HG03457 (cell line): Measurements from ENCODE around the gene STK35.

ENCODE experiments used
- ATAC-seq: cut with Tn5 transposase; IDR thresholded peaks from one replicate; pipeline ENCODE4 v1.9.1; 2021; ENCODE audit warnings: moderate number of reproducible peaks; ENCODE audit not compliant: unreplicated experiment

Gene STK35

DNA sequence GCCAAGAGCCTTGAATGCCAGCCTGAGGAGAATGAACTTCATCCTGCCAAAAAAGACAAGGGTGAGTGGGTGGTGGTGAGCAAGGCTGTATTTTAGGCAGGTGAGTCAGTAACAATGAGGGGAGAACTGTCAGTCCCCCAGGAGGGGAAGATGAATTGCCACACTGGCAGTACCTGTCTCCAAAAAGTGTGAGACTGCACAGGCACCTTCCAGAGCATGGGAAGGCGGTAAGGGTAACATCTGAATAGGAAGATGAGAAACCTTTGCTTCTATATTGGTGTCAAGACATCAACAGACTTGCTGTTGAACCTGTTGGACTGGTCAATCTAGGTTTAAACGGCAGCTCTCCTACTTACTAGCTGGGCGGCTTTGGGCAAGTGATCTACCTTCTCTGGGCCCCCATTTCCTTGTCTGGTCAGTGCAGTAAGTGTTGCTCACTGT, 30.9 kb downstream of the STK35 start:
- ATAC-seq: no peak

DNA sequence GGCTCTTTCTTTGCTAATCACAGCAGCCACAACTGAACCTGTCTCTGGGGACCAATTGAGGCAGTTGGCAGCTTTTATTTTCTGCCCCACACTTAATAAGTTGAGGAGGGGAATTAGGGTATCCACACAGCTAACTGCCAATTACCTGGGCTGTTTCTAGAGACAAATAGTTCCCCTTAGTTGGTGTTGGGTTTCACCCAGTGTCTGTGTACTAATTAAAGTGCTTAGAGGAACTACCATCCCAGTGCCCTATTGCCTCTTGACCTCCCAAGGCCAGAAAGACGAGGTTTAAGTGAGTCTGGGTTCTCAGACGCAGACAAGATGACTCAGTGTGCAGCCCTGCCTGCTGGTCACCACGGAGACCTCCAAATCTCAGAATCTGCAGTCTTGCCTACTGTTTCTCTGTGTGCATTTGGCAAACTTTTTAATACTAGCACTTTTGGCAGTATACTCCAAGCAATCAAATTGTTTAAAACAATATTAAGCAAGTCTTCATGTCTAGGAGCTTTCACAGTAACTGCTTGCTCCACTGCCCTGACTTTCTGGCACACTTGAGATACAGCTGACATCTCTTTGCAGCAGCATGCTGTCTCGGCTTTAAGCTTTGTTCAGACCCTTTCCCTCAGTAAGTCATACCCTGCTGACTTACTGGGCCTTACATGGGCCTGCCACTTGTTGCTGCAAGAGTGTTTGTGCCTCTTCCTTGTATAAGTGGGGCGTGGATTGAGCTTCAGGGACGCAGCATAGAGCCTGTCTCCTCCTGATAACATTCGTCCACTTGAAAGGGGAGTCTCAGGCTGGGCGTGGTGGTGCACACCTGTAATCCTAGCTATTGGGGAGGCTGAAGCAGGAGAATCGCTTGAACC, 31.9 kb downstream of the STK35 start:
- ATAC-seq: no peak

DNA sequence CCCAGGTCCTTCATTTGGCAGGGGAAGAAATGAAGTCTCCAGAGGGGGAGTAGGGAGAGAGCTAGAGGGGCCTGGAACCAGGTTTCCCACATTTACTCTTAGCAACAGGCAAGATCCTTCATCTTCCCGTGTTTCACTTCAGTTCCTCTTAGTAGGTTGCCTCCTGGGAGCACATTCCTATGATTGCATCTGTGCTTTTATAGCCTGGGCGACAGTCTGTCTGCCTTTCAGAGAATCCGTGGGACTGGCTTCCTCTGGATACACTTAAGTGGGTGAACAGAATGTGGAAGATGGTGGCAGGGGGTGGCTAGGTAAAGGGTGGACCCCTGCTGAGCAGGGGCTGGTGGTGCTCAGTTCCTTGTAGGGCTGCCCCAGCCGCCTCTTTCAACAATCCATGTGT, 33.4 kb downstream of the STK35 start:
- no peak for ATAC-seq

DNA sequence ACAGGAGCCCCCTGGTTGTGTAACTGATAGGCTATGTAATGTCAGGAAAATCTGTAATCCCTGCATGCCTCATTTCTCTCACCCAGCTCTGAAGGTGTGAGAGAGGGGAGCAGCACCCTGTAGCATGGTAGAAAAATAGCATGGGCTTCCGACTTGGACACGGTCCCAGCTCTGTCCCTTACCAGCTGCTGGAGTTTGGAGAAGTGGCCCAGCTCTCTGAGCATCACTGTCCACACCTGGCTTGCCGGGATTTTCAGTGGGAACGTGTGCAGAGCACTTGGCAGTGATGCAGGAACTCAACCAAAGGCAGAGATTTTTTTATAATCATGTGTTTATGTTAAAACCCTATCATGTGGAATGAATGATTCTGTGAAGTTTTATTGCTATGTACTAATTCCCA, 34.6 kb downstream of the STK35 start:
- ATAC-seq: no peak

DNA sequence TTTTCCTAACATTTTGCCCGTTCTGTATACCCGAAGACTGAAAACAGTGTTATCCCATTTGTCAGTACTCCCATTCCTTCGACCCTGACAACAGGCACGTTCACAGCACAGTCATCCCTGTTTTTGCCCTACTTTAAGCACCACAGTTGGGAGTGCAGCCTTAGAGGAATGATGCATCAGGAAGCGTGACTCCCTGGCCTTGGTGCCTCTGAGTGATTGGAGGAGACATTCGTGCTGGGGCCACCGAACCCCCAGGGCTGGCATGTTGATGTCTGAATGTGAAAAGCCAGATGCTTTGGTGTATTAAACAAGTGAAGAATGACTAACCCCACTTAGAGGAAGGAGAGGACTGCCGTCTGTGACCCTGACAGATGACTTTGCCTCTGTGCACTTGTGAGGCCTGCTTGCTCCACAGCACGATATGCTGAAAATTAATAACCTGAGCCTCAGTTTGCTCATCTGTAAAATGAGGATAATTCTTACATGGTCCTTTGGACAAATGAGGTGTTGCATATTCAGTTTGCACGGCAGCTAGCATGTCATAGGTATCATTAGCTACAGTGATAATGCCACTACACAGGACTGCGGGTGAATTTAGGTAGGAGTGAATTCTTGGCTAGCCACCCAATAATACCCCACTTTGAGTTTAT, 36.0 kb downstream of the STK35 start:
- no peak for ATAC-seq

DNA sequence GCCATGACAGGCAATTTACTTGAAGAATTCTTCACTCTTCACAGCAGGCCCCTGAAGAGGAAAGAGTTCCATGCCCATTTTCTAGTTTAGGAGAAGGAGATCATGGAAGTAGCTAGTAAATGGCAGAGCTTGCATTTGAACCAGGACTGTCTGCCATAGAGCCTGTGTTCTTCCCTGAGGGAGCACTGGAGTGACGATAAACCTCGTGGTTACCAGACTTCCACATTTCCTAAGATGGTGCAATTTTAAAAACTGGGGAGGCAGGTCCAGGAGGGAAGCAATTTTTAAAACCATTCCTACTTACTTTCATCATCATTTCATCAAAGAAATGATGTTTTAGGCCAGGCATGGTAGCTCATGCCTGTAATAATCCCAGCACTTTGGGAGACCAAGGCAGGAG, 36.8 kb downstream of the STK35 start:
- ATAC-seq: no peak

DNA sequence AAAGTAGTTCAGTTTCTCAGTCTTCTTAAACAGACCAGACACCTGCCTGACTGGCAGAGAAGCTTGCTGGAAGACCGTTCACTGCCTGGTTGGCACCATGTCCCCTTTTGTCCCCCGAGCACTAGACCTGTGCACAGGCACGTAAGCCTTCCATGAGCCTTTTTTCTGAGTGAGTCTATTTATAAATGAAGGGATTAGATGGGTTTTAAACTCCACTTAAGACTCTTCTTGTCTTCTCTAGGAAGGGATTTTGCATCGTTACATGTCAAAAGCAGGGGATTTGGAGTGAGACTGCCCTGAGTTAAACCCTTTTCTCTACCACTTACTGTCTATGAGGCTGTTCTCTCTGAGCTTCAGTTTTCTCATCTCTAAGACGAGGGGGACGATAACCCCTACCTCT, 37.6 kb downstream of the STK35 start:
- ATAC-seq: no peak

DNA sequence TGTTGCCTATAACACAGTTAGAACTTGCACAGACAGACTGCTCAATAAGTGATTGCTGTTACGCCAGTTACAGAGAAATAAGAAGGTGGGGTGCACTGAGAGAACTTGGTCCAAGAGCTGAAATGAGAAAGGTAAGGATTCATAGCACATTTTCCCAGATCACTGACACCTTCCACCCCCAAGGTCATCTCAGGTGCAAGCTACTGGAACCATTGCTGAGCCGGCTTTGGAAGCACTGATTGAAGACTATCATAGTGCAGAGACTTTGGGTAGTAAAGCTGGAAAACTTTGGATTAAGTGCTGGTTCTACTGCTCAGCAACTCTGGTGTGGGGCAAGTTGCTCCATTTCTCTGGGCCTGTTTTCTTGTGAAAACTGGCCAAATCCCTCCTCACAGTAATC, 38.1 kb downstream of the STK35 start:
- no peak for ATAC-seq

DNA sequence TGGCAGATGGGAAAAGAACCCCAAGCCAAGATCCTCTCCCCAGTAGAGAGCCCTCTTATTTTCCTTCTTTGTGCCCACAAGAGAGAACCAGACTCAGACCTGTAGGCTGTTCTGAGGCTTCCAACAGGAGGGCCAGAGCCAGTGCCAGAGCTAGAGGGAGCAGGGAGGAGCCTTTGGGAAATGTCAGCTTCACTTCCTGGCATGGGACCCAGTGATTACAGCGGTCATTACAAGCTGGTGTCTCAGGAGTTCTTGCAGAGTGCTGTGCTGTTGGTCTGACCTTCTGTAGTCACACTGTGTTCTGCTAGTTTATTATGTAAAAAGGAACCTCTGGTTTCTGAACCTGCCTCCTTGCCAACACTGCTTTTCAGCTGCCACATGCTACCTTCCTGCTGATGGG, 38.9 kb downstream of the STK35 start:
- no peak for ATAC-seq

DNA sequence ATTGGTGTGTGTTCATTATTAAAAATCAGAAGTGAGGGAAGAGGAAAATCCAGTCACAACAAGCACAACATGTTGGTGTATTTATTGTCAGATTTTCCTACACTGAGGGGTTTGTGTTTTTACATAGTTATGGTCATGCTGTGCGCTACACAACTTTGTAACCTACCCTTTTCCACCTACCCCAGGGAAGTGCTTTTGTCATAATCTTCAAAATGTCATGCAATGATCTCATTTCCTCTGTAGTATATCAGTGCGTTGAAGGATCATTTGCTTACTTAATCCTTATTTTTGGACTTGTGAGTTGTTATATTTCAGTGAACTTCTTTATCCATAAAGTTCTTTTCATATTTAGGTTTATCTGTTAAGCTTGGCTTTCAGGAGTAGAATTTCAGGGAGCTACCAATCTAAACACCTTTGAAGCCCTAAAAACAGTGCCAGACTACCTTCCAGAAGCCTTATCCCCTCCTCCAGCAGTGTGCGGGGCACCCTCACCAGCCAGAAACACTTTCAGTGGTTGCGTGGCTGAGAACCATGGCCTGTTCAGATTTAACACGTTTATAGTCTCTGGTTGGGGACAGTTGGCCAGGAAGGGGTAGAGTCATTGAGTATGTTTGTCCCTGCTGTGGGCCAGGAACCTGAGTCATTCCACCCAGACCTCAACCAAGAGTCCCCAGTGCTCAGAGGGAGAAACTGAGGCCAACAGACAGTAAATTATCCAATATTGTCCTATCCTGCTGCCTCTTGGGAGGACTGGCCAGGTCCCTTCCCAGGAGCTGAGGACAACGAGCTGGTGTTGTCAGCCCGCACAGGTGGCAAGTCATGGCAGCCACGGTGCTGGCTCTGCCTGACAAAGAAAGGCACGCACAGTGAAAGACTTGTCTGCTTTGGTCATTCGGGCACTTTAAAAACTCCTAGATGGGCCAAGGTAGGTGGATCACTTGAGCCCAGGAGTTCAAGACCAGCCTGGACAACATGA, 40.3 kb downstream of the STK35 start:
- ATAC-seq: no peak

DNA sequence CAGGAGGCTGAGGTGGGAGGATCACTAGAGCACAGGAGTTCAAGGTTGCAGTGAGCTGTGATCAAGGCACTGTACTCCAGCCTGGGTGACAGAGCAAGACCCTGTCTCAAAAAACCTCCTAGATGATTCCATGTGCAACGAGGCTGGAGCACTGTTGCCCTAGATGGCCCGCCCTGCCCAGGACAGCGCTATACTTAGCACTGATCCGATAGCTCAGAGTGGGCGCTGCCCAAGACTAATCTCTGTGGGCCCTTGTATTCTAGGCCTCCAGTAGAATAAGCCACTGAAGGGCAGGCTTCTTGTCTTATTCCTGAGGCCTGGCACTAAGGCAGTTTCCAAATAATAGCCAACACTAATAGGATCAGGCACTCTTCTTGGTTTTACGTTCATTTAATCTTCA, 41.0 kb downstream of the STK35 start:
- no peak for ATAC-seq

DNA sequence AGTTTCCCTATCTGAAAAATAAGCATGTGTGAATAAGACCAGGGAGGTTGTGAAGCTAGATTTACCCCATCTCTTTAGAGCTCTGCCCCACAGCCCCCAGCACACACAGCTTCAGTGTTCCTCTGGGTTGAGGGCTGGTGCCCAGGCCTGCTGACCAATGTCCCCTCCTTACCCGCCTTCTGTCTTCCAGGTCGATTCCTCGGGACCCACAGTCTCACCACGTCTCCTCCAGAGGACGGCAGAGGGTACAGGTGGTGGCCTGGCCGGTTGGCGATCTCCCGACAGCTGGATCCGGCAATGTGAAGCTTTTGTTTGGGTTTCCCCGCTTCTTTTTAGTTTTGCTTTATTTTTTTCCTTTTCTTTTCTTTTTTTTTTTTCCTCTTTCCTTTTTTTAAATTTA, 42.0 kb downstream of the STK35 start:
- no peak for ATAC-seq

DNA sequence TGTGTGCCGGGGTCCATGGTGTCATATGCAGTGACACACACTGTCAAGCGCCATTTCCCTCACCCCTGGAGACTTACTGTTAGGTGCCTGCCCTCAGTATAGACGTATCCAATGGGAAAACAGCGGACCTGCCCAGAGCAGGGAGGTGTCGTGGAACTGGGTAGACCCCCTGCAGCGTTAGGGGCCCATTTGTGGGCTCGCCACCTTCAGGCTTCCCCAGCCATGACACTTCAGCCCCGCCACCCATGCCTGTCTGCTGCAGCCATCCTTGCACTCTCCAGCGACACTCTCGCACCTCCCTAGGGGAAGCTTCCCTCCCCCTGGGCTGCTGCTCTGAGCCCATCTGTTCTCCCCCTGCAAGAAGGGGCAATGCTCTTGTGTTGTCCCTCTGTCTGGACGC, 43.2 kb downstream of the STK35 start:
- ATAC-seq: no peak

DNA sequence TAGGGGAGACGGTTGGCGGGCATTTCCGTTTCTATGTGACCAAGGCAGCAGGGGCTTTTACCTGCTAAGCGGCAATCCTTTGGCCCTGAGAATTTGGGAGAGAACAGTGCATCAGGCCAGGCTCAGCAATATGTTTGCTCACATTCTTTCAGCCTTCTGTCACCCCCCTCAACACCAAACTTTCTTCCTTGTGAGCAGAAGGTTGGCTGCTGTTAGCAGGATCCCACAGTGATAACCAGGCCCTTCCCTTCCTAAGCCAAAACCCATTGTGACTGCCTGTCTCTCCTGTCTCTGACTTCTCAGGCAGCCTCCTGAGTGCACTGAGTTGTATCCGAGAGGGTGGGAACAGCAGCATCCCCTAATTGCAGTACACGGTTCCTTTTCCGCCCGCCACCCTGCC, 43.7 kb downstream of the STK35 start:
- no peak for ATAC-seq

DNA sequence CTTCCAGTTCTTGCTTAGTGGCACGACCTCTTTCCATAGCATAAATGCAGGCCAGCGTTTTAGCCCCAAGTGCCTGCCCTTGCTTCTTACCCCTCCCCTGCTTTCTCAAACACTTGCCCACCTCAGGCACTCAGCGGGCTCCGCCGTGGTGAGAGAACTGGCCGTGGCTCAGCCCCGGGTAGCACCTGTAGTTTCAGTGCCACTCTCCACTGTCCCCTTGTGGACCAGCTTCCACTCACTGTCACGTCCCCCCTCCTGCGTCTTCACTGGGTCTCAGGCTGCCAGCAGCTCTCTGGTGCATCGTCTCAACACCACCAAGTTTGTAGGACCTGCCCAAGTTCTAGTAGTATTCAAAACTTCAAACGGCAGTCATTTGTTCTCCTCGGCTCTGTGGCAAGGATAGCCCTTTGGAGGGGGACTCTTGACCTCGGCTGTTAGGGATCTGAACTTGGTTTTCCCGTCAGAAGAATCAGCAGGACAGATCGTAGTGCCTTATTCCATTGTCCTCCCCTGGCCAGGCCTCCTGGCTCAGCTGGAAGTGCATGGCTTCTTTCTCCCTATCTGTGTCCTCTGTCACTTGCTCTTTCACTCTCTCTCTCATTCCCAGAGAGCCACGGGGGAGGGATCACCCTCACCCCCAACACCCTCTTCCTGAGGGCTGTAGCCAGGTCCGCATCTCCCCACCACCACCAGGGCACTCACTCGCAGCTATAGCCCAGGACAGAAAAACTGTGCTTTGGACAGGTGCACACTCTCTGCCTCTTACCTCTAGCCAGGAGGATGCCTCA, 44.6 kb downstream of the STK35 start:
- ATAC-seq: no peak

DNA sequence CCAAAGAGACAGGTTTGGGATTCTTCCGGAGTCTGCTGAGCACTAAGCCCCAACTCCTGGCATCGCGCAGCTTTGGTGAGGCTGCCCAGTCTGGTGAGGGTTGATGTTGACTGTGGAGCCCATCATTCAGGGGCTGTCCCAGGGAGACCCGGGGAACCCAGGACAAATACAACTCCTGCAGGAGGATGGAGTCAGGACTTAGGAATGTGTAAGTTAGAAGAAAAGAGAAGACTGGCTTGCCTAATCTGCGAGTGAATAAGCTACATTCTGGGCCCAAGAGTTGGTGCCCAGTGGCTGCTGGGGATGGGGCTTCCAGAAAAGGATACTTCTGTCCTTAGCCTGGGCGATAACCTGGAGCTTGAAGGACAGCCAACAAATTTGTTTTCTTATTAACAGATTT, 47.9 kb downstream of the STK35 start:
- no peak for ATAC-seq

DNA sequence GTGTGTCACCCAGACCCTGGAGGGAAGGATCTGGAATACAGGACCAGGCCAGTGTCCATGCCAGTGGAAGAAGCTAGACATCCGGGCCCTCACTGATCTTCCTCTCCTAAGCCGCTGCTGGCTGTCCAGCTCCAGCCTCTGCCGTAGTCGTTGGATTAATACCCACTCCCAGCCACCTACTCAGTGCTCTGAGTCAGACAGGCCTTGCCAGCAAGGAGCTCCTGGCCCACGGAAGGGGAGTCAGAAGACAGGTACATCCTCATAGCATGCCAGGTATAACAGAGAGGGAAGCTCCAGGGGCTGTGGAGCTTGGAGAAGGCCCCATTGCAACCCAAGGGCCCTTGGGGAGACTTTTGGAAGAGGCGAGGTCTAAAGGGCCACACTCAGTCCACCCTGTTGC, 49.0 kb downstream of the STK35 start:
- no peak for ATAC-seq

DNA sequence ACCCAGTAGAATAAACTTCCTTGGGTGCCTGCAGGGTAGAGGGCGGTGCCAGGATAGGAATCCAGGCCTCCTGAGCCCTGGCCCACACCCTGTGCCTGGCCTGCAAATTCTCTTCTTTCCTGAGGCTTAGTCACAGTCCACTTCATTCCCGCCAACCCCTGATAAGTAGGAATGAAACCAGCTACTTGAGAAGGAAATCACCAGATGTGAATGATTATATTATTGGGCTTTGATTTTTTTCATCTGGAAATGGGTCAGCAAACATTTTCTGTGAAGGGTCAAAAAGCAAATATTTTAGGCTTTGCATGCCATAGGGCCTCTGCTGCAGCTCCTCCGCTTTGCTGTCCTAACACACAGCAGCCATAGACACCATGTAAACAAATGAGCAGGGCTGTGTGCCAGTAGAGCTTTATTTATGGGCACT, 50.2 kb downstream of the STK35 start:
- ATAC-seq: no peak

DNA sequence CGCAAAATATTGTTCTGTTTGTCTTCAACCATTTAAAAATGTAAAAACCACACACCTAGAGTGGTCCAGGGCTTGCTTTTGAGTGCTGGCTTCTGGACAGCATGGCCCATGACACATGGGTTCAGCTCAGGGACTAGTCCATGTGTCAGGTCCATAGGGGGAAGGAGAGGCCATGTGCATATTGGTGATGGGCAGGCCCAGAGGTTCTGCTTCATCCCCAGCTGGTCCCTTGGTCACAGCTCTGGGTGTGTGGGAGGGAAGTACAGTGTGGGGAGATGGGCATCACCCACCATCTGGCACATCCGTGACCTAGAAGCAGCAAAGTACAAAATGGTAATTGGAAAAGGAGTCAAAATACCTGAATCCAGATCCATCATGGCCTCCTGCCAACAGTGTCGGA, 50.7 kb downstream of the STK35 start:
- no peak for ATAC-seq

DNA sequence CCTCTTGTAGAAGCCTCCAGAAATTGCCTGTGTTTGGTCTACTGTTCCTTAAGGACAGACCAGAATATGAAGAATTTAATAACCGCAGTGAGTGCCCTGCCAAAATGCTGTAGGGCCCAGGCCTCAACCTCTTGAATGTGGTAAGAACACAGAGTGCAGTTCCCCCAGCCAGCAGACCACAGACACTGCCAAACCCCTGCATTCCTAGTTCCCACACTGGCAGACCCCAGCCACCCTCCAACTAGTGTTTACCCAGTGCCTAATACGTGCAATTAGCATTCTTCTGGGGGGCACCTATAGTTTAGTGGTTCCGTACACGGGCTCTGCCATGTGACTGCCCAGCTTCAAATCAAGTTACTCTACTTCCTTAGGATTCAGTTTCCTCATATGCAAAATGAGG, 51.7 kb downstream of the STK35 start:
- ATAC-seq: no peak

DNA sequence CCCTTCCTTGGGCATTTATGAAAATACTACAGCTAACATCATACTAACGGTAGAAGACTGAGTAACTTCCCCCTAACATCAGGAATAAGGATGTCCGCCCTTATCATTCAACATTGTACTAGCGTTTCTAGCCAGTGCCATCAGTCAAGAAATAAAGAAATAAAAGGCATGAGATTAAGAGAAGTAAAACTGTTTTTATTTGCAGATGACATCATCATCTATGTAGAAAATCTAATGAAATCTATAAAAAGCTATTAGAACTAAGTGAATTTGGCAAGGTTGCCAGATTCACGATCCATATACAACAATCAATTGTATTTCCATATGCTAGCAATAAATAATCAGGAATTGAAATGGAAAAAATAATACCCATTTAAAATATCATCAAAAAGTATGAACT, 54.6 kb downstream of the STK35 start:
- no peak for ATAC-seq
